PC-9 (cell line): ENCODE measurements around the gene TCAIM.

Source experiments
- CTCF ChIP-seq: fragments of 200-600 bp; sonication (generic); conservative IDR thresholded peaks from 2 replicates; pipeline ENCODE4 v1.6.1; 2017; ENCODE audit warnings: mixed run types, antibody characterized with exemption, mild to moderate bottlenecking, moderate library complexity
- EZH2 ChIP-seq: fragments of 200-600 bp; sonication (generic); IDR thresholded peaks from 2 replicates; pipeline ENCODE4 v1.8.0; 2017; ENCODE audit warnings: antibody characterized with exemption, low read depth

- no peak for TF ChIP-seq CTCF
- TF ChIP-seq EZH2, result no peak
Measured at GRCh38 chr3:44318891-44319311, 19.7 kb upstream of the TCAIM start.
